ENCODE results near the gene GGTLC2. TPM values are rescaled to one million over a fixed set of nuclear protein-coding genes. Genes with fewer than 3 reads are reported as not detected.

The GGTLC2 gene
- total RNA-seq, 1 donor from 2014 or later: not detected

DNA sequence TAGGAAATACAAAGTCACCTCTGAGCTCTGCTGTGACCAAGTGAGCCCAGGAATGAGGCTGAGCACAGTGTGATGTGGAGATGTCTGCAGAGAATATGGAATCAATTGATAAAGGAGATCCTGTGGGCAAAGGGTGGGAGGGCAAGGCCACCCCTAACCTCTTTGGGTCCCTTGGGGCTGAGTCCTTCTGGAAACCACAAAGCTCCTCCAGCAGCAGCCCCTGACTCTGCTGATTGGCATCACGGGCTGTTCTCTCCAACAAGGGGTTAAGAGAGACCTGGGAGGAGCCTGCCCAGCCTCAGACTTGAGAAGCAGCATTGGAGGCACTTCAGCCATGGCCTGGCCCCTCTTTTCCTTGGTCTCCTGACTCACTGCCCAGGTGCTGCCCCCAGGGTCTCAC lies 49.7 kb downstream of the GGTLC2 start:
- Histone ChIP-seq H3K27me3 (ENCODE audit: low read depth) (peaks cover 26% of the 10 kb centered on the region), H3K36me3 (no peaks in the 10 kb centered on the region), H3K27ac (replicated peaks) (no peak overlapping the region), H3K4me3 (no peak overlapping the region), H3K4me1 (no peaks in the 10 kb centered on the region), H3K9me3 (replicated peaks) (no peaks in the 10 kb centered on the region)
- TF ChIP-seq, protein P1, sequence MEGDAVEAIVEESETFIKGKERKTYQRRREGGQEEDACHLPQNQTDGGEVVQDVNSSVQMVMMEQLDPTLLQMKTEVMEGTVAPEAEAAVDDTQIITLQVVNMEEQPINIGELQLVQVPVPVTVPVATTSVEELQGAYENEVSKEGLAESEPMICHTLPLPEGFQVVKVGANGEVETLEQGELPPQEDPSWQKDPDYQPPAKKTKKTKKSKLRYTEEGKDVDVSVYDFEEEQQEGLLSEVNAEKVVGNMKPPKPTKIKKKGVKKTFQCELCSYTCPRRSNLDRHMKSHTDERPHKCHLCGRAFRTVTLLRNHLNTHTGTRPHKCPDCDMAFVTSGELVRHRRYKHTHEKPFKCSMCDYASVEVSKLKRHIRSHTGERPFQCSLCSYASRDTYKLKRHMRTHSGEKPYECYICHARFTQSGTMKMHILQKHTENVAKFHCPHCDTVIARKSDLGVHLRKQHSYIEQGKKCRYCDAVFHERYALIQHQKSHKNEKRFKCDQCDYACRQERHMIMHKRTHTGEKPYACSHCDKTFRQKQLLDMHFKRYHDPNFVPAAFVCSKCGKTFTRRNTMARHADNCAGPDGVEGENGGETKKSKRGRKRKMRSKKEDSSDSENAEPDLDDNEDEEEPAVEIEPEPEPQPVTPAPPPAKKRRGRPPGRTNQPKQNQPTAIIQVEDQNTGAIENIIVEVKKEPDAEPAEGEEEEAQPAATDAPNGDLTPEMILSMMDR (IDR thresholded peaks at IDR 0.05; ENCODE audit: borderline replicate concordance): no peak
- DNase-seq: no peak
- intact Hi-C loops (cut with micrococcal nuclease): no loop called here

- Histone ChIP-seq H3K9me3 (replicated peaks) (no peaks in the 10 kb centered on the region), H3K27me3 (ENCODE audit: low read depth) (peaks cover 39% of the 10 kb centered on the region), H3K4me1 (no peaks in the 10 kb centered on the region), H3K36me3 (no peaks in the 10 kb centered on the region), H3K27ac (replicated peaks) (no peak overlapping the region), H3K4me3 (no peak overlapping the region)
- DNase-seq: no peak
- TF ChIP-seq, protein P1 (IDR thresholded peaks at IDR 0.05; ENCODE audit: borderline replicate concordance): no peak
- intact Hi-C loops (cut with micrococcal nuclease): no loop called here
Observed at GRCh38 chr22:22696104-22696503, 51.7 kb downstream of the GGTLC2 start.

Other genes with a start within 250 kb of the GGTLC2 start
- 0.96 TPM for gene ZNF280B, start 135.9 kb upstream of the GGTLC2 start, total RNA-seq
- gene ZNF280A, start 124.3 kb upstream of the GGTLC2 start, total RNA-seq: not detected
- not detected for gene PRAME, start 85.3 kb upstream of the GGTLC2 start, total RNA-seq
- gene IGLL5, start 243.2 kb downstream of the GGTLC2 start, total RNA-seq: 0.47 TPM